Endothelial cell of umbilical vein (primary cell): Measurements from ENCODE around the gene ITPRIPL2. TPM values are rescaled to one million over a fixed set of nuclear protein-coding genes. Genes with fewer than 3 reads are reported as not detected.

Experiments
- BruUV-seq: library from RNA; stranded (reverse); fragments of 400-500 nt; replicated peaks from 2 replicates; lab custom pipeline; 2021; lab: Mats Ljungman, UMichigan
- CTCF ChIA-PET: fragments of 300-600, 350-600 bp; sonication (Branson Sonifier 250); formaldehyde crosslinking; loops from one replicate; lab custom pipeline; 2021; ENCODE audit warnings: antibody characterized with exemption, inconsistent platforms; lab: Charles Lee
- POLR2A ChIA-PET: fragments of 300-600, 350-600 bp; sonication (Branson Sonifier 250); formaldehyde crosslinking; loops from one replicate; lab custom pipeline; 2021; ENCODE audit warnings: antibody characterized with exemption, inconsistent platforms; lab: Charles Lee
- DNase-seq: peaks from one replicate; pipeline ENCODE4 v3.0.0-alpha.2; 2011; ENCODE audit warnings: low read depth, low spot score
- FAIRE-seq: peaks from 2 replicates; lab custom pipeline; 2011; peaks lifted over from hg19 to GRCh38; lab: Jason Lieb, UNC
- H2AFZ ChIP-seq: 2 replicates; pipeline ENCODE4 v1.6.0; 2012; ENCODE audit warnings: low read depth, low read length, control low read depth, inconsistent platforms
- H3K27ac ChIP-seq: 2 replicates; pipeline ENCODE4 v1.5.1; 2011; ENCODE audit warnings: low read depth, mild to moderate bottlenecking, control low read depth, low read length, moderate library complexity; ENCODE audit not compliant: insufficient read depth
- H3K27me3 ChIP-seq, 2 experiments: 2 replicates each; pipeline versions ENCODE4 v1.6.0 to v1.6.1; 2011; ENCODE audit warnings: low read length in 2 of 2, mixed read lengths in 1 of 2; ENCODE audit not compliant: control insufficient read depth in 2 of 2, insufficient read depth in 2 of 2
- H3K36me3 ChIP-seq, 2 experiments: 2 replicates in 1 of 2; 3 replicates in 1 of 2; pipeline ENCODE4 v1.5.1; 2011; ENCODE audit warnings: low read length in 2 of 2, mild to moderate bottlenecking in 1 of 2, moderate library complexity in 1 of 2; ENCODE audit not compliant: control insufficient read depth in 2 of 2, insufficient read depth in 2 of 2; ENCODE audit errors: extremely low read depth in 1 of 2
- H3K4me1 ChIP-seq: 3 replicates; pipeline ENCODE4 v1.5.1; 2011; ENCODE audit warnings: mild to moderate bottlenecking, low read length; ENCODE audit not compliant: control insufficient read depth, insufficient read depth; ENCODE audit errors: extremely low read depth
- H3K4me2 ChIP-seq: 2 replicates; pipeline ENCODE4 v1.6.1; 2011; ENCODE audit warnings: low read length, control low read depth, mixed read lengths; ENCODE audit not compliant: insufficient read depth
- H3K4me3 ChIP-seq, 3 experiments: fragments of 200-600 bp in 1 of 3; sonication (generic), shearing (Covaris generic) in 1 of 3; replicated peaks in 1 of 3; 2 replicates each; pipeline ENCODE4 v1.5.1; 2011 to 2016; ENCODE audit warnings: control low read depth in 3 of 3, low read length in 3 of 3, mild to moderate bottlenecking in 2 of 3, inconsistent platforms in 1 of 3, low read depth in 1 of 3, moderate library complexity in 1 of 3; ENCODE audit not compliant: insufficient read depth in 1 of 3
- H3K79me2 ChIP-seq: 2 replicates; pipeline ENCODE4 v1.6.0; 2012; ENCODE audit warnings: low read length, inconsistent platforms; ENCODE audit not compliant: control insufficient read depth, insufficient read depth
- H3K9ac ChIP-seq: replicated peaks from 2 replicates; pipeline ENCODE3; 2011; ENCODE audit warnings: low read length, control low read depth; ENCODE audit not compliant: insufficient read depth; ENCODE audit errors: extremely low read depth
- H3K9me1 ChIP-seq: replicated peaks from 3 replicates; pipeline ENCODE4 v1.6.0; 2011; ENCODE audit warnings: mild to moderate bottlenecking, low read length; ENCODE audit not compliant: control insufficient read depth, insufficient read depth; ENCODE audit errors: extremely low read depth
- H3K9me3 ChIP-seq: replicated peaks from 2 replicates; pipeline ENCODE4 v1.5.1; 2012; ENCODE audit warnings: low read length, inconsistent platforms; ENCODE audit not compliant: control insufficient read depth, insufficient read depth
- H4K20me1 ChIP-seq: replicated peaks from 2 replicates; pipeline ENCODE3; 2011; ENCODE audit warnings: mild to moderate bottlenecking, low read length; ENCODE audit not compliant: control insufficient read depth, insufficient read depth; ENCODE audit errors: extremely low read depth
- EZH2 ChIP-seq: IDR thresholded peaks from 2 replicates; pipeline ENCODE4 v1.6.1; 2012; ENCODE audit warnings: borderline replicate concordance, low read depth, mild to moderate bottlenecking, moderate library complexity, low read length, inconsistent platforms; ENCODE audit not compliant: severe bottlenecking
- GATA2 ChIP-seq: IDR thresholded peaks from 2 replicates; pipeline ENCODE4 v1.7.0; 2011; ENCODE audit warnings: low read depth, mild to moderate bottlenecking, moderate library complexity, mixed read lengths, low read length; ENCODE audit not compliant: insufficient read length, insufficient read depth
- POLR2AphosphoS5 ChIP-seq: IDR thresholded peaks from 2 replicates; pipeline ENCODE4 v1.6.1; 2012; ENCODE audit warnings: low read depth, mild to moderate bottlenecking, control low read depth, low read length, moderate library complexity; ENCODE audit not compliant: insufficient read depth
- dilution Hi-C: fragments of 300-500 bp; cut with MboI; formaldehyde crosslinking; loops from one replicate; pipeline ENCODE4 v1.15.0; 2019; ENCODE audit warnings: low sequenced_read_pairs; ENCODE audit not compliant: extremely low pct_ligation_motif_present
- intact Hi-C: fragments of 100-400 bp; cut with micrococcal nuclease; formaldehyde crosslinking; loops from one replicate; pipeline ENCODE4 v1.10.0; 2022
- polyA plus RNA-seq, 4 experiments: library from polyadenylated mRNA; depleted of rRNA in 3 of 4; stranded (reverse) in 3 of 4; unstranded in 1 of 4; fragments of >200 nt; gene quantifications; 2 replicates each; pipeline versions ENCODE4 v1.2.1 to v1.2.3, GENCODE V29; 2011 to 2012; ENCODE audit warnings: missing spikeins in 1 of 4
- total RNA-seq: library from RNA; stranded (reverse); gene quantifications from 2 replicates; pipeline ENCODE4 v1.2.3, GENCODE V29; 2021
- TF ChIP-seq, protein P1 (sequence below), 2 donors: IDR thresholded peaks; 1 replicate in 1 of 2; 2 replicates in 1 of 2; pipeline ENCODE4 v1.5.1; 2011; ENCODE audit warnings: low read length in 2 of 2, mild to moderate bottlenecking in 2 of 2, moderate library complexity in 2 of 2, control low read depth in 1 of 2, inconsistent platforms in 1 of 2, low read depth in 1 of 2; ENCODE audit not compliant: insufficient read depth in 1 of 2; ENCODE audit errors: extremely low read depth in 1 of 2

The ITPRIPL2 gene
- total and polyA plus RNA-seq, 2 donors (not counting 3 experiments of a cell fraction or from before 2014, with no cell fraction given): 10.9 to 40.8 TPM

DNA sequence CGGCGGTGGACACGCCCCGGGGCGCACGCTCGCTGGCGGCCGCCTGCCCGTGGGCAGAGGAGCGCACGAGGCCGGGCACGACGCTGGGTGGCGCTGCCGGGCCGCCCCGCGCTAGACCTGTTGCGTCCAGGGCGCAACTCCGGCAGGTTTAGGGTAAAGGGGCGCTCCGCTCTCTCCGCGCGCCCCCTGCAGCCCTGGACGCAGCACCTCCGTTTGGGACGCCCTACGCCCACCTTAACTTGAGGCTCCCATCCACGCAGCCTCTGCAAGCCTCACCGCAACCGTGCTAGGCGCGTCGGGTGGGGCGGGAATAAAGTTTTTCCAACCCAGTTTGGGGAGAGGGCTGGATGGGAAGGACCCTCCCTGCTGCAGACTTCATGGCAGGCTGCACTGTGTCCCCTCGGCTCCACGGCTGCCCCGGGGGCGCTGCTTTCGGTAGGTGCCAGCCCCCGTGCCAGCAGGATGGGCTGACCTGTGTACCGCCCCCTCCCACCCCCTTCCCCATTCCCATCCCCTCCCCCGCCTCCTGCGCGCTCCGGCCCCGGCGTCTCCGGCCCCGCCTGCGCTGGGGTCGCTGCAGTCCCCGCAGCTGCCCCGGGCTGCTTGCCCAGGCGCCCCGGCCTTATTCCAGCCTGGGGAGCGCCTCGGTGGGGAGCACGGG, 54.1 kb downstream of the ITPRIPL2 start, which contains the start of gene SYT17:
Gene SYT17, plus strand, starts transcription at position 531 of the 661 bp plus-strand sequence. CDS start 407 bp downstream, outside the sequence.
- Histone ChIP-seq H3K79me2 (no peaks in the 10 kb centered on the region), H2AFZ (peak within 1 kb of the TSS; percentile 90), H3K36me3 (no peaks in the 10 kb centered on the region), H3K9me1 (no peaks in the 10 kb centered on the region), H3K9me3 (no peaks in the 10 kb centered on the region), H3K4me3 (peak within 1 kb of the TSS; percentile 7 to 45 (median 44)), H3K27me3 (peaks cover 6 to 32% of the 10 kb centered on the region in 2 experiments), H3K4me2 (peak within 1 kb of the TSS; percentile 34), H3K9ac (no peak within 1 kb of the TSS), H3K4me1 (peaks cover 3% of the 10 kb centered on the region), H4K20me1 (no peaks in the 10 kb centered on the region), H3K27ac (no peak within 1 kb of the TSS)
- POLR2A ChIA-PET: no interaction called here
- dilution Hi-C loops (no loop called here), intact Hi-C loops (loop anchor here (1.0 to 5.0 kb wide), 9 partner anchors 13 to 354 kb away; partner anchors contain the start of genes CCP110, GDE1 and TMC7)
- FAIRE-seq (peak; percentile 31), DNase-seq (peak; percentile 65)
- BruUV-seq: no TSS peak
- CTCF ChIA-PET: interaction anchor here (0.9 to 2.8 kb wide), 2 partner anchors 9 to 12 kb away, joined by 3 to 13 read pairs; no protein-coding TSS in a partner anchor
- TF ChIP-seq, protein P1, sequence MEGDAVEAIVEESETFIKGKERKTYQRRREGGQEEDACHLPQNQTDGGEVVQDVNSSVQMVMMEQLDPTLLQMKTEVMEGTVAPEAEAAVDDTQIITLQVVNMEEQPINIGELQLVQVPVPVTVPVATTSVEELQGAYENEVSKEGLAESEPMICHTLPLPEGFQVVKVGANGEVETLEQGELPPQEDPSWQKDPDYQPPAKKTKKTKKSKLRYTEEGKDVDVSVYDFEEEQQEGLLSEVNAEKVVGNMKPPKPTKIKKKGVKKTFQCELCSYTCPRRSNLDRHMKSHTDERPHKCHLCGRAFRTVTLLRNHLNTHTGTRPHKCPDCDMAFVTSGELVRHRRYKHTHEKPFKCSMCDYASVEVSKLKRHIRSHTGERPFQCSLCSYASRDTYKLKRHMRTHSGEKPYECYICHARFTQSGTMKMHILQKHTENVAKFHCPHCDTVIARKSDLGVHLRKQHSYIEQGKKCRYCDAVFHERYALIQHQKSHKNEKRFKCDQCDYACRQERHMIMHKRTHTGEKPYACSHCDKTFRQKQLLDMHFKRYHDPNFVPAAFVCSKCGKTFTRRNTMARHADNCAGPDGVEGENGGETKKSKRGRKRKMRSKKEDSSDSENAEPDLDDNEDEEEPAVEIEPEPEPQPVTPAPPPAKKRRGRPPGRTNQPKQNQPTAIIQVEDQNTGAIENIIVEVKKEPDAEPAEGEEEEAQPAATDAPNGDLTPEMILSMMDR (IDR thresholded peaks at IDR 0.05; ENCODE audit: extremely low read depth in 1 of 2, insufficient read depth in 1 of 2, low read depth in 1 of 2, low read length in 2 of 2): peak; percentile 75 to 76
- TF ChIP-seq GATA2: no peak
- TF ChIP-seq POLR2AphosphoS5: peak; percentile 21
- no peak for TF ChIP-seq EZH2
